Gastrocnemius medialis (tissue), 4 donors: ENCODE data around the gene B4GALT2.

Experiments used
- POLR2A ChIP-seq, 2 donors: fragments of 450-650 bp; IDR thresholded peaks; one replicate each; pipeline ENCODE4 v1.6.1; 2017; ENCODE audit warnings: antibody characterized with exemption in 2 of 2, mild to moderate bottlenecking in 2 of 2, moderate library complexity in 2 of 2
- TF ChIP-seq, protein P1 (sequence below), 5 experiments: fragments of 450-650 bp in 3 of 5; fragments of 200-600 bp in 2 of 5; sonication (generic) in 2 of 5; IDR thresholded peaks in 4 of 5; conservative IDR thresholded peaks in 1 of 5; 1 replicate in 4 of 5; 2 replicates in 1 of 5; pipeline ENCODE4 v1.5.1; 2016 to 2019; ENCODE audit warnings: antibody characterized with exemption in 5 of 5, mild to moderate bottlenecking in 3 of 5, moderate library complexity in 3 of 5

DNA sequence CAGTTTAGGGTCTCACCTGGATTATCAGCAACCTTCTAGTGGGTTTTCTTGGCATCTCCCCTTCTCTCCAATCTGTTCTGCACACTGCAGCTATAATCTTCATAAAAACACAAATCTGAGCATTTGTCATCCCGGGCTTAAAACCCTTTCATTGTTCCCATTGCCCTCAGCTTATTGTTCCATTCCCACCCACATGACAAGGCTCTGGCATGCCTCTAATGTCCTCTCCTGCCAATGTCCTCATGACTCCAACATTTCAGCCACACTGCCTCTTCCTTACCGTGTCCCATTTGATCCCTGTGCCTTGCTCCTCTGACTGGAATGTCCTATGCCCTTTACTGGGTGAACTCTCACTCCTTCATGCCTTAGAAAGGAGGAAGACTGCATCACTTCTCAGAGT is 16.7 kb upstream of the B4GALT2 start:
- TF ChIP-seq, protein P1, sequence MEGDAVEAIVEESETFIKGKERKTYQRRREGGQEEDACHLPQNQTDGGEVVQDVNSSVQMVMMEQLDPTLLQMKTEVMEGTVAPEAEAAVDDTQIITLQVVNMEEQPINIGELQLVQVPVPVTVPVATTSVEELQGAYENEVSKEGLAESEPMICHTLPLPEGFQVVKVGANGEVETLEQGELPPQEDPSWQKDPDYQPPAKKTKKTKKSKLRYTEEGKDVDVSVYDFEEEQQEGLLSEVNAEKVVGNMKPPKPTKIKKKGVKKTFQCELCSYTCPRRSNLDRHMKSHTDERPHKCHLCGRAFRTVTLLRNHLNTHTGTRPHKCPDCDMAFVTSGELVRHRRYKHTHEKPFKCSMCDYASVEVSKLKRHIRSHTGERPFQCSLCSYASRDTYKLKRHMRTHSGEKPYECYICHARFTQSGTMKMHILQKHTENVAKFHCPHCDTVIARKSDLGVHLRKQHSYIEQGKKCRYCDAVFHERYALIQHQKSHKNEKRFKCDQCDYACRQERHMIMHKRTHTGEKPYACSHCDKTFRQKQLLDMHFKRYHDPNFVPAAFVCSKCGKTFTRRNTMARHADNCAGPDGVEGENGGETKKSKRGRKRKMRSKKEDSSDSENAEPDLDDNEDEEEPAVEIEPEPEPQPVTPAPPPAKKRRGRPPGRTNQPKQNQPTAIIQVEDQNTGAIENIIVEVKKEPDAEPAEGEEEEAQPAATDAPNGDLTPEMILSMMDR (IDR thresholded peaks at IDR 0.05 in 4 of 5, conservative IDR thresholded peaks at IDR 0.05 in 1 of 5), result no peak
- no peak for TF ChIP-seq POLR2A (IDR thresholded peaks at IDR 0.05)
